ENCODE results near the gene ELP6.

The ELP6 gene

DNA sequence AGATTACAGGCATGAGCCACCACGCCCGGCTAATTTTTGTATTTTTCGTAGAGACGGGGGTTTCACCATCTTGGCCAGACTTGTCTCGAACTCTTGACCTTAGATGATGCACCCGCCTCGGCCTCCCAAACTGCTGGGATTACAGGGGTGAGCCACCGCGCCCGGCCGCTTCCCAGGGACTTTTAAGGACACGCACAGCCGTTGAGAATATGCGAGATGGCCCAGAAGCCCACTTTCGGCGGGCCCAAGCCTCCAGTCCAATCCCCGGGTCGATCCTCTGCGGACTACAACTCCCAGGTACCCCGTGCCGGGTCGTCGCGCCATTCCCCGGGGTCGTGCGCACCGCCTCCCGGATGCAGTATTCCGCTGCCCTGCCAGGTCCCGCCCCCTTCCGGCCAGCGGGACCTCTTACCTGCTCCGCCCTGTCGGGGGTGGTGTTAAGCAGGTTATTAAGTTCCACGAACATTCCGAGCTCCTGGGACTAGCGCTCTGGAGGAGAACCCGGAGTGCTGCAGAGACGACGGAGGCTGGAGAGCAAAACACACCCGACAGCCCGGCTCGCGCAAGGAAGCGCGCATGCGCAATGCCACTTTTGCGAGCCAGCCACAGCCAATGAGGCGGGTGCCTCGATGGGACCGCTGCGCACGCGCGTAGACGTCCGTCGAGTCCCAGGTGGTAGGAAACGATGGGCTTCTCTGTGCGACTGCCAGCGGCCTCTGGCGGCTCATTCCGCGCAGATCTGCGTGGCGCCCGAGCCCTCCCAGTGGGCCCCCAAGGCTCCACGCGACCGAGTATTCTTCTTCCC, at the start of gene ELP6:
ELP6 (minus strand) TSS at position 588 of the 805 bp plus-strand sequence; CDS start at position 466, 122 bp downstream.
- in situ Hi-C loops (cut with MboI; ENCODE audit: low sequenced_read_pairs) = loop anchor here (25.0 kb wide), 1 partner anchor 274 kb away; the partner anchor contains the start of gene SMARCC1

GRCh38 chr3:47556351-47556750, 42.8 kb upstream of the ELP6 start:
- in situ Hi-C loops (cut with MboI; ENCODE audit: low sequenced_read_pairs) = no loop called here

DNA sequence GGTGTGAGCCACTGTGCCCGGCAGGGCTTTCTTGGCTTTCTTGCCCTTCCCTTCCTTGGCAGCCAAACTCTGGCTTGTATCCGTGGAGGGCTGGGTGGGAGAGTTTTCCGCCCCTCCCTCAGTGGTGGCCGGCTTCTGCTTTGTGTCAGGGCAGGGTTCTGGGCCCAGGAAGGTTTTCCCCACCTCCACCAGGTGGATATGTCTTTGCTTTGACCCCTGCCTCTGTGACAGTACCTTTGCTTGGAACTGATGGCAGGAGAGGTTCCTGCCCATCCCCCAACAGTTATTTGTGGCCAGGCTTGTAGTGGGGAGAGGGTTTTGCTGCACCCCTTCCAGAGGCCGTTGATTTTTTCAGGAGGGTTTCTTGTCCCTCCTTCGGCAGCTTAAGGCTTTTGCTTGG, 40.8 kb upstream of the ELP6 start:
- in situ Hi-C loops (cut with MboI; ENCODE audit: low sequenced_read_pairs) = no loop called here

DNA sequence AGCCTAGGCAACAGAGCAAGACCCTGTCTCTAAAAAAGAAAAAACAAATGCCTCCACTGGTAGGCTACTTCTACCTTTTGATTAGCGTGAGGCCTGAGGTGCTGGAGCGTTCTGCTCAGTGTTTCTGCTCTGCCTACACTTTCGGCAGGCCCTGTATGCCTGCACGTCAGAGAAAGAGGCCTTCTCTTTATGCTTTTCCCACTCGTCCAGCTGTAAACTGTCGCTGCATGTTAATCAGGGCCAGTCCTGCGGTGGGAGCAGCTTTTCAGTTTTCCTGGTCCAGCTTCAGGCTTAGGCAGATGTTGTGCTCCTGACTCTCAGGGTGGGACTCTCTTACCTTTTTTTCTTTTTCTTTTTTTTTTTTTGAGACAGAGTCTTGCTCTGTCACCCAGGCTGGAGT, 39.9 kb upstream of the ELP6 start:
- in situ Hi-C loops (cut with MboI; ENCODE audit: low sequenced_read_pairs) = no loop called here

- in situ Hi-C loops (cut with MboI; ENCODE audit: low sequenced_read_pairs) = no loop called here
These were observed 29.1 kb upstream of the ELP6 start for GRCh38 chr3:47542471-47543173.

- in situ Hi-C loops (cut with MboI; ENCODE audit: low sequenced_read_pairs) = no loop called here
These were observed 28.1 kb upstream of the ELP6 start for GRCh38 chr3:47541583-47542108.

DNA sequence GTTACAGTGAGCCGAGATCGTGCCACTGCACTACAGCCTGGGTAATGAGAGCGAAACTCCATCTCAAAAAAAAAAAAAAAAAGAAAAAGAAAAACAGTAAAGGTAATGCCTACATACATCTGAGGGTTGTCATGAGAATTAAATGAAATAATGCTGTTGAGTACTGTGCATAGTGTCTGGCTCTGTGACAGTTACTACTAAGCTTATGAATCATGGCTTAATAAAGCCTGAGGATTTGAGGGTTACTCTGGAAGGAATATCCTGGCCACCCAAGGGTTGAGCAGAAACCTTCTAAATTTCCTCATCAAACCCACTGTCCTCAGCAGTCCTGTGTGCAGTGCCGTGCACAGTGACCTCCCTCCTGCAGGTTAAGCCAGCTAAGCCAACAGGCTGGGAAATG, 26.8 kb upstream of the ELP6 start:
- in situ Hi-C loops (cut with MboI; ENCODE audit: low sequenced_read_pairs) = no loop called here

DNA sequence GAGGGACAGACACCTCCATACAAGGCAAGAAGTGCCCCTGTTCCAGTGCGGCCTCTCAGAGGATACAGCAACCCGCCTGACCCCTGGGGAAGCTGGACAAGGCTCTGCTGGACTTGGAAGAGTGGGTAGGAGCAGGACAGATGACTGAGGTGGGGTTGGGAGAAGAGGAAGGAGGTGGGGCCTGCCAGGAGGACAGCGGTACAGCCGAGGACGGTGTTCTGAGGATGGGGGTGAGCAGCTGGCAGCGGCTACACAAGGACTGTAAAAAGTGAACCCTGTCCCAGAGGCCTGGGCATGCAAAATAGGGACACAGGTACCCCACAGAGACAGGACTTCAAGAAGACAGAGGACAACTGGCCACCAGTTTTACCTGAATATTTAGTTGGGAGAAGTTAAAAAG, 23.5 kb upstream of the ELP6 start:
- in situ Hi-C loops (cut with MboI; ENCODE audit: low sequenced_read_pairs) = no loop called here

DNA sequence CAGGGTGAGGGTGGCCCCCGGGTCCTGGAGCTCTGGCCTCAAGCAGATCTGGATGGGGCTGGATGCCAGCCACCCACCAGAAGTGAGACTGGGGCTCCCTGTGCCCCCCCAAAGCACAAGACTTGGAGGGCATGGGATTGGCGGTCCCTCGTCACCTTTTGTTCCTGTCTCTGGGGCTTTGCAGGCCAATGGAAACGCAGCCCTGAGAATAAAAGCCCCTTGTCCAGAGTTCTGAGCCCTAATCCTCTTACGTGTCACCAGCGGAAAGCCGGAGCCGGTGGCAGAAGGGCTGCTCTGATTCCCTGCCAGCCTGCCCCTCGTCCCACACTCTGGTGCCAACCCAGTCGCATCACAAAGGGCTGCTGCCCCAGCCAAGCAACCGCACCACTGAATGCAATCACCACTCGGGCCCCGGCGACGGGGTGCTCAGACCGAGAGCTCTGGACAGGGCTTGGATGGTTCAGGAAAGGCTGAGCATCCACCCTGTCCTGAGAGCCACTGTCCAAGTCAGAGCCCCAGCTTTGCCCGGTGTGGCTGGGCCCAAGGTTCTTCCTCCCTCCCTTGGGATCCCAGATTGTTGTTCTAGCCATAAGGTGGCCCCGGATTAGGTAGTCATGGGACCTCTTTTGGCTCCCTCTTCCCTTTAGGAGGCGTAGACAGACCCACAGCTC, 22.8 kb upstream of the ELP6 start:
- in situ Hi-C loops (cut with MboI; ENCODE audit: low sequenced_read_pairs) = no loop called here

DNA sequence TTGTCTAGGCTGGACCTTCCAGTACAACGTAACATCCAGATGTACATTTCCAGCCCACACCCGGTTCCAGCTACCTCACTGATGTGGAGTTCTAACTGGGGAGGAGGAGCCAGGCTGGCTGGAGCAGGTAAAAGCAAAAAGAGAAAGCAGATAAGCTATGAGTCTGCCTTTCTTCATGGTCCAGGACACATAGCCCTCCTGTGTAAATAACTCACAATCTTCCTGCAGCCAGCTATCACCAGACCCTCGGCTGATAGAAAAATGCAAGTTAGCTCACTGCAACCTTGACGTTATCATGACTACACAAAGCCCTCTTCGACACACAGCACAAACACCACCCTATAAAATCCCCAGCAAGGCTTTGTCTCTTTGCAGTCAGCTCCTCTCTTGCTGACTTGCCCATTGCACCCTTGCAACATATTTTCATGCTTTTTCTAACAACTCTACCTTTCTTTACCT, 20.5 kb upstream of the ELP6 start:
- in situ Hi-C loops (cut with MboI; ENCODE audit: low sequenced_read_pairs) = no loop called here

DNA sequence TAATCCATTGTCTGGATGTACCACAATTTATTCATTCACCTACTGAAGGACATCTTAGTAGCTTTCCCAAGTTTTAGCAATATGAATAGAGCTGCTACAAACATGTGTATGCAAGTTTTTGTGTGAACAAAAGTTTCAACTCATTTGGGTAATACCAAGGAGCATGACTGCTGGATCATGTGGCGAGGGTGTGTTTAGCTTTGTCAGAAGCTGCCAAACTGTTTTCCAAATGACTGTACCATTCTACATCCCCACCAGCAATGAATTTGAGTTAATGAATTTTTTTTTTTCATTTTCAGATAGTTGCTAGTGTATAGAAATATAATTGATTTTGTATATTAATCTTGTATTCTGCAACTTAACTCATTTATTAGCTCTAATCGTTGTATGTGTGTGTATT, 20.0 kb upstream of the ELP6 start:
- in situ Hi-C loops (cut with MboI; ENCODE audit: low sequenced_read_pairs) = no loop called here

- in situ Hi-C loops (cut with MboI; ENCODE audit: low sequenced_read_pairs) = no loop called here
These were observed 14.6 kb upstream of the ELP6 start for GRCh38 chr3:47527952-47528725.

DNA sequence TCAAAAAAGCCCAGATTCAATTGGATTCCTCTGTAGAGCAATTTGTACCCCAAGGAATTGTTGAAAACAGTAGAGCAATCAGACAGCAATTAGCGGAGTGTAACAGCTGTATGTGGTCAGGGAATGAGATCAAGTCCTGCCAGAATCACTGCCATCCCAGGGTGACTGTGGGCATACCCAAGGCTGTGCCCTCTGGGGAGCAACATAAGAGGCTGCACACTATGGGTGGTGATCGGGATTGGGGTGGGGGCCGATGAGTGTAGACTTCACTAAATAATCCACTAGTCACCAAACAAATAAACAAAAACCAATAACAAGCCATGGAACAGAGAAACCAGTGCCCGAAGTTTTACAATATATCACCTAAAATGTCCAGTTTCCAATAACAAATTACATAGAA, 12.1 kb upstream of the ELP6 start:
- in situ Hi-C loops (cut with MboI; ENCODE audit: low sequenced_read_pairs) = no loop called here

DNA sequence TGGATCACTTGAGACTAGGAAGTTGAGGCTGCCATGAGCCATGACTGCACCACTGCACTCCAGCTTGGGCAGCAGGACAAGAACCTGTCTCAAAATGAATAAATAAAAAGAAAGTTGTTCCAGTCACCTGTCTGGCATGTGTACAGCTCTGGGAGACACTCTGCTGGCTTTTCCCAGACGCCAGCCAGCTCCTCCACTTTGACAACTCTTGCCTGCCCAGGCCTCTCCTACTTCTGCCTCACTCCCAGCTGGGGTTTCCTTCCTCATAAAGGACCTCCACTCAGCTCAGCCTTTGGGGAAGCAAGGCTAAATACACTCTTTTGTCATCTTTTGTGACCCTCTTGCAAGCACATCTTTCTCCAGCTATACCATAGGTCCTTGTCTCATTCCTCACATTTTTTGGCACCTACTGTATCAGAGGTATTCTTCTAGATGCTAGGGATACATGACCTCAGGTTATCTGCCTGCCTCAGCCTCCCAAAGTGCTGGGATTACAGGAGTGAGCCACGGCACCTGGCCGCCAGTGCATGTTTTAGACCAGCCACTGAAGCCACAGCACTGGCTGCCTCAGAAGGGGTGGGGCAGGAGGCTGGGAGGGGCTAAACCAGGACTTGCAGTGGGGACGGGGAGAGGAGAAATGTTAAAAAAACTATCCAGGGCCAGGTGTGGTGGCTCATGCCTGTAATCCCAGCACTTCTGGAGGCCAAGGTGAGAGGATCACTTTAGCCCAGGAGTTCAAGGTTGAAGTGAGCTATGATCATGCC, 10.0 kb upstream of the ELP6 start:
- in situ Hi-C loops (cut with MboI; ENCODE audit: low sequenced_read_pairs) = loop anchor here (25.0 kb wide), 1 partner anchor 264 kb away; the partner anchor contains the start of gene SMARCC1

- in situ Hi-C loops (cut with MboI; ENCODE audit: low sequenced_read_pairs) = loop anchor here (25.0 kb wide), 1 partner anchor 265 kb away; the partner anchor contains the start of gene SMARCC1
These were observed 8.8 kb upstream of the ELP6 start for GRCh38 chr3:47522082-47522987.

DNA sequence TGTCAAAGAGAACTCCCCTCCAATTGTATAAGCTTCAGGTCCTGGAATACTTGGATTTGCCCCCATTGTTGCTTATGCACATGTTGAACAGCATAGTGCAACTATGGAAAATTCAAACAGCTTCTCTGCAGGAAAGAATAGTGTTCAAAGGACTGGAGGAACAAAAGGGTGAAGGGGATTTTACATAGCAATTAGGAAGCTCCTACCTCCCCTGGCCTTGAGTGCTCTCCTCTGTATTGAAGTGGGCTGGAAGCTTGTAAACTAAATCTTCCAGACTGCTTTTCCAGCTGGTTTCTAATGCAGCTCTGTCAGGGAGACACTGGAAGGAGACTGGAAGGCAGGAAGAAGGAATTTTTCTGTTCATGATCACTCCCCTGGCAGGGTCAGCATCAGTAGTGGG, 7.2 kb upstream of the ELP6 start:
- in situ Hi-C loops (cut with MboI; ENCODE audit: low sequenced_read_pairs) = loop anchor here (25.0 kb wide), 1 partner anchor 267 kb away; the partner anchor contains the start of gene SMARCC1

GRCh38 chr3:47517937-47518336, 4.4 kb upstream of the ELP6 start:
- in situ Hi-C loops (cut with MboI; ENCODE audit: low sequenced_read_pairs) = loop anchor here (25.0 kb wide), 1 partner anchor 269 kb away; the partner anchor contains the start of gene SMARCC1

DNA sequence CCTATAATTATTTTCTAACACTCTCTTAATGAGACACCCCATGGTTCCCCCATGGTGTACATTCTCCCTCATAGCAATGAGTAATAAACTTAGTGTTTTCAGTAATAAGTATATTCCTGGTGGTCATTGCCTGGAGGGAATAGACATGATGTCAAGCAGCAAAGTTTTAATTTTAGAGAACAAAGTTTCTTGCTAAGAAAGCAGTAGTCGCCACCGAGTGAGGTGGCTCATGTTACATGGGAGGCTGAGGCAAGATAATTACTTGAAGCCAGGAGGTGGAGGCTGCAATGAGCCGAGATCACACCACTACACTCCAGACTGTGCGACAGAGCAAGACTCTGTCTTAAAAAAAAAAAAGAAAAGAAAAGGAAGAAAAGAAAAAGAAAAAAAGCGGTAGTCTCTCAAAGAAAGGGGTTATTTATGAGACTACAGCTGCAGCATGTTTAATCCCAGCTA, 2.4 kb upstream of the ELP6 start:
- in situ Hi-C loops (cut with MboI; ENCODE audit: low sequenced_read_pairs) = loop anchor here (25.0 kb wide), 1 partner anchor 271 kb away; the partner anchor contains the start of gene SMARCC1
